Measurements from ENCODE around the gene SRPX2.

- no peak for TF ChIP-seq CTCF (IDR thresholded peaks at IDR 0.05; ENCODE audit: low read depth, low read length, poor library complexity, severe bottlenecking)
- no peak for TF ChIP-seq EZH2phosphoT487 (IDR thresholded peaks at IDR 0.05; ENCODE audit: borderline replicate concordance, low read length)
These were observed 43.2 kb upstream of the SRPX2 start for GRCh38 chrX:100600758-100601157.

Data from DOHH2 (cell line).